Neural progenitor cell (in vitro differentiated cells): ENCODE results near the gene OR10AG1. TPM values are rescaled to one million over a fixed set of nuclear protein-coding genes. Genes with fewer than 3 reads are reported as not detected.

Source experiments
- DNase-seq: peaks from one replicate; pipeline ENCODE4 v3.0.0-alpha.2; 2016; ENCODE audit warnings: low spot score
- H2AFZ ChIP-seq: fragments of 200-600 bp; sonication (generic); replicated peaks from 2 replicates; pipeline ENCODE4 v1.6.1; 2016; ENCODE audit warnings: antibody characterized with exemption
- H3F3A ChIP-seq: fragments of 200-600 bp; sonication (generic); 2 replicates; pipeline ENCODE4 v1.6.1; 2016; ENCODE audit warnings: antibody characterized with exemption, low read depth
- H3K27ac ChIP-seq: fragments of 200-600 bp; sonication (generic); 2 replicates; pipeline ENCODE4 v1.5.1; 2016; ENCODE audit warnings: mild to moderate bottlenecking
- H3K27me3 ChIP-seq: fragments of 200-600 bp; sonication (generic); 2 replicates; pipeline ENCODE4 v1.6.1; 2016; ENCODE audit warnings: mild to moderate bottlenecking, moderate library complexity
- H3K36me3 ChIP-seq: fragments of 200-600 bp; sonication (generic); 2 replicates; pipeline ENCODE4 v1.5.1; 2016
- H3K4me1 ChIP-seq: fragments of 200-600 bp; sonication (generic); 2 replicates; pipeline ENCODE4 v1.6.1; 2016; ENCODE audit warnings: mixed run types
- H3K4me2 ChIP-seq: fragments of 200-600 bp; sonication (generic); 2 replicates; pipeline ENCODE4 v1.6.1; 2016
- H3K4me3 ChIP-seq: fragments of 200-600 bp; sonication (generic); 2 replicates; pipeline ENCODE4 v1.5.1; 2016
- H3K79me2 ChIP-seq: fragments of 200-600 bp; sonication (generic); 2 replicates; pipeline ENCODE4 v1.6.1; 2016; ENCODE audit warnings: low read depth
- H3K9ac ChIP-seq: fragments of 200-600 bp; sonication (generic); 2 replicates; pipeline ENCODE4 v1.6.1; 2016
- H3K9me3 ChIP-seq: fragments of 200-600 bp; sonication (generic); 2 replicates; pipeline ENCODE4 v1.5.1; 2016; ENCODE audit warnings: low read depth
- H4K20me1 ChIP-seq: fragments of 200-600 bp; sonication (generic); 2 replicates; pipeline ENCODE4 v1.6.1; 2016; ENCODE audit warnings: low read depth
- H3K27ac Mint-ChIP-seq: 3 replicates; pipeline ENCODE4 v1.8.0; 2021; ENCODE audit warnings: mixed read lengths
- H3K27me3 Mint-ChIP-seq: 2 replicates; pipeline ENCODE4 v1.8.0; 2022; ENCODE audit warnings: low read depth, mild to moderate bottlenecking, inconsistent platforms, moderate library complexity, mixed read lengths; ENCODE audit not compliant: insufficient read depth
- H3K36me3 Mint-ChIP-seq: 3 replicates; pipeline ENCODE4 v1.8.0; 2021; ENCODE audit warnings: mixed read lengths
- H3K4me1 Mint-ChIP-seq: 3 replicates; pipeline ENCODE4 v1.8.0; 2021; ENCODE audit warnings: mixed read lengths
- H3K4me3 Mint-ChIP-seq: 3 replicates; pipeline ENCODE4 v1.8.0; 2021; ENCODE audit warnings: mild to moderate bottlenecking, moderate library complexity, mixed read lengths
- H3K9me3 Mint-ChIP-seq: 3 replicates; pipeline ENCODE4 v1.8.0; 2020; ENCODE audit warnings: mixed read lengths
- CTCF ChIP-seq: fragments of 200-600 bp; sonication (generic); IDR thresholded peaks from 2 replicates; pipeline ENCODE4 v1.5.1; 2017; ENCODE audit warnings: antibody characterized with exemption, mild to moderate bottlenecking
- EZH2 ChIP-seq: fragments of 200-600 bp; sonication (generic); IDR thresholded peaks from 2 replicates; pipeline ENCODE4 v1.6.1; 2017; ENCODE audit warnings: antibody characterized with exemption, mild to moderate bottlenecking, moderate library complexity
- EZH2phosphoT487 ChIP-seq: fragments of 200-600 bp; sonication (generic); IDR thresholded peaks from 2 replicates; pipeline ENCODE4 v1.6.1; 2017; ENCODE audit warnings: antibody characterized with exemption
- total RNA-seq: library from RNA; depleted of rRNA; stranded (reverse); fragments of >200 nt; gene quantifications from 2 replicates; pipeline ENCODE4 v1.2.3, GENCODE V29; 2015; ENCODE audit warnings: low replicate concordance

Gene OR10AG1
- total RNA-seq, 1 donor from 2014 or later: not detected

- no peaks in the 10 kb centered on the region for H3F3A ChIP-seq
- Mint-ChIP-seq H3K27ac (no peak within 1 kb of the TSS), H3K36me3 (no peaks in the 10 kb centered on the region), H3K4me3 (no peak within 1 kb of the TSS), H3K4me1 (no peaks in the 10 kb centered on the region), H3K27me3 (no peaks in the 10 kb centered on the region), H3K9me3 (no peaks in the 10 kb centered on the region)
- H3K4me3 ChIP-seq: no peak within 1 kb of the TSS
- H3K79me2 ChIP-seq: no peaks in the 10 kb centered on the region
- TF ChIP-seq EZH2 (no peak), CTCF (no peak), EZH2phosphoT487 (no peak)
- H3K9ac ChIP-seq: no peak within 1 kb of the TSS
- no peaks in the 10 kb centered on the region for H4K20me1 ChIP-seq
- H3K36me3 ChIP-seq: no peaks in the 10 kb centered on the region
- H3K9me3 ChIP-seq: no peaks in the 10 kb centered on the region
- H3K27me3 ChIP-seq: no peaks in the 10 kb centered on the region
- DNase-seq: no peak
- no peak within 1 kb of the TSS for H3K27ac ChIP-seq
- H3K4me2 ChIP-seq: no peak within 1 kb of the TSS
- no peaks in the 10 kb centered on the region for H3K4me1 ChIP-seq
- no peak within 1 kb of the TSS for H2AFZ ChIP-seq
Observed at GRCh38 chr11:55994525-55994924, 24.8 kb upstream of the OR10AG1 start, which contains the start of gene OR5F1. OR5F1 (minus strand) TSS chr11:55994625; CDS start chr11:55994625, 0 bp downstream.

- H3K27ac Mint-ChIP-seq: no peak overlapping the region
- H3K9me3 ChIP-seq: no peaks in the 10 kb centered on the region
- no peak overlapping the region for H3K4me3 Mint-ChIP-seq
- H3K9ac ChIP-seq: no peak overlapping the region
- H3K36me3 ChIP-seq: no peaks in the 10 kb centered on the region
- no peak overlapping the region for H3K27ac ChIP-seq
- H3K4me1 Mint-ChIP-seq: no peaks in the 10 kb centered on the region
- no peaks in the 10 kb centered on the region for H3F3A ChIP-seq
- H3K79me2 ChIP-seq: no peaks in the 10 kb centered on the region
- peaks cover 3% of the 10 kb centered on the region for H3K9me3 Mint-ChIP-seq
- no peaks in the 10 kb centered on the region for H3K4me1 ChIP-seq
- no peaks in the 10 kb centered on the region for H4K20me1 ChIP-seq
- no peaks in the 10 kb centered on the region for H3K27me3 ChIP-seq
- no peak for DNase-seq
- no peak overlapping the region for H2AFZ ChIP-seq
- H3K36me3 Mint-ChIP-seq: no peaks in the 10 kb centered on the region
- H3K4me2 ChIP-seq: no peak overlapping the region
- TF ChIP-seq EZH2phosphoT487 (no peak), EZH2 (no peak), CTCF (no peak)
- no peaks in the 10 kb centered on the region for H3K27me3 Mint-ChIP-seq
- H3K4me3 ChIP-seq: no peak overlapping the region
Observed at GRCh38 chr11:55970935-55971334, 1.2 kb upstream of the OR10AG1 start.

GRCh38 chr11:55967914-55968313 lies 1.8 kb downstream of the OR10AG1 start:
- Histone ChIP-seq H3F3A (no peaks in the 10 kb centered on the region), H4K20me1 (no peaks in the 10 kb centered on the region), H3K4me3 (no peak overlapping the region), H3K9ac (no peak overlapping the region), H2AFZ (no peak overlapping the region), H3K4me1 (no peaks in the 10 kb centered on the region), H3K27me3 (no peaks in the 10 kb centered on the region), H3K27ac (no peak overlapping the region), H3K36me3 (no peaks in the 10 kb centered on the region), H3K4me2 (no peak overlapping the region), H3K79me2 (no peaks in the 10 kb centered on the region), H3K9me3 (no peaks in the 10 kb centered on the region)
- Mint-ChIP-seq H3K27me3 (no peaks in the 10 kb centered on the region), H3K4me3 (no peak overlapping the region), H3K9me3 (peaks cover 3% of the 10 kb centered on the region), H3K27ac (no peak overlapping the region), H3K36me3 (no peaks in the 10 kb centered on the region), H3K4me1 (no peaks in the 10 kb centered on the region)
- TF ChIP-seq CTCF: no peak
- no peak for TF ChIP-seq EZH2
- TF ChIP-seq EZH2phosphoT487: no peak
- no peak for DNase-seq
